DOHH2 (cell line): Measurements from ENCODE around the gene DISC1.

Experiments
- H3F3A ChIP-seq: fragments of 200-600 bp; sonication (generic), shearing (Covaris generic); 2 replicates; pipeline ENCODE4 v1.6.0; 2016; ENCODE audit warnings: antibody characterized with exemption, mild to moderate bottlenecking; ENCODE audit not compliant: control insufficient read depth, insufficient read depth
- H3K27ac ChIP-seq: fragments of 200-600 bp; sonication (generic); 2 replicates; pipeline ENCODE4 v1.5.1; 2014; ENCODE audit warnings: low read depth, mild to moderate bottlenecking, low read length, moderate library complexity
- H3K27me3 ChIP-seq: fragments of 200-600 bp; sonication (generic); 2 replicates; pipeline ENCODE4 v1.6.1; 2014; ENCODE audit warnings: mild to moderate bottlenecking, low read length, mixed read lengths; ENCODE audit not compliant: control insufficient read depth
- H3K36me3 ChIP-seq: fragments of 200-600 bp; sonication (generic); 2 replicates; pipeline ENCODE4 v1.6.1; 2014; ENCODE audit warnings: mild to moderate bottlenecking, low read length, moderate library complexity, mixed read lengths; ENCODE audit not compliant: control insufficient read depth
- H3K4me1 ChIP-seq: fragments of 200-600 bp; sonication (generic); 2 replicates; pipeline ENCODE4 v1.6.1; 2014; ENCODE audit warnings: mild to moderate bottlenecking, low read length, mixed read lengths; ENCODE audit not compliant: control insufficient read depth
- H3K4me2 ChIP-seq: fragments of 200-600 bp; sonication (generic); 2 replicates; pipeline ENCODE4 v1.6.0; 2014; ENCODE audit warnings: mild to moderate bottlenecking, low read length, moderate library complexity
- H3K4me3 ChIP-seq: fragments of 200-600 bp; sonication (generic); 2 replicates; pipeline ENCODE4 v1.5.1; 2014; ENCODE audit warnings: mild to moderate bottlenecking, low read length, mixed read lengths
- H3K79me2 ChIP-seq: fragments of 200-600 bp; sonication (generic); 2 replicates; pipeline ENCODE4 v1.6.1; 2014; ENCODE audit warnings: mild to moderate bottlenecking, low read length, mixed read lengths; ENCODE audit not compliant: control insufficient read depth
- H3K9me2 ChIP-seq: fragments of 200-600 bp; sonication (generic); replicated peaks from 2 replicates; pipeline ENCODE4 v1.6.1; 2014; ENCODE audit warnings: mild to moderate bottlenecking, low read length, mixed read lengths; ENCODE audit not compliant: control insufficient read depth
- H3K9me3 ChIP-seq: fragments of 200-600 bp; sonication (generic); 2 replicates; pipeline ENCODE4 v1.6.1; 2014; ENCODE audit warnings: antibody characterized with exemption, low read length, mixed read lengths; ENCODE audit not compliant: control insufficient read depth, insufficient read depth
- H4K20me1 ChIP-seq: fragments of 200-600 bp; sonication (generic); 2 replicates; pipeline ENCODE4 v1.6.0; 2014; ENCODE audit warnings: low read depth, mild to moderate bottlenecking, antibody characterized with exemption, low read length, moderate library complexity; ENCODE audit not compliant: control insufficient read depth, insufficient read depth
- EZH2phosphoT487 ChIP-seq: fragments of 200-600 bp; sonication (generic); IDR thresholded peaks from 2 replicates; pipeline ENCODE4 v1.6.1; 2017; ENCODE audit warnings: borderline replicate concordance, mild to moderate bottlenecking, antibody characterized with exemption, low read length, moderate library complexity, mixed read lengths
- TF ChIP-seq, protein P1 (sequence below): fragments of 200-600 bp; sonication (generic); IDR thresholded peaks from one replicate; pipeline ENCODE4 v1.5.1; 2014; ENCODE audit warnings: antibody characterized with exemption, mild to moderate bottlenecking, low read depth, low read length; ENCODE audit not compliant: poor library complexity, severe bottlenecking

DISC1 gene

DNA sequence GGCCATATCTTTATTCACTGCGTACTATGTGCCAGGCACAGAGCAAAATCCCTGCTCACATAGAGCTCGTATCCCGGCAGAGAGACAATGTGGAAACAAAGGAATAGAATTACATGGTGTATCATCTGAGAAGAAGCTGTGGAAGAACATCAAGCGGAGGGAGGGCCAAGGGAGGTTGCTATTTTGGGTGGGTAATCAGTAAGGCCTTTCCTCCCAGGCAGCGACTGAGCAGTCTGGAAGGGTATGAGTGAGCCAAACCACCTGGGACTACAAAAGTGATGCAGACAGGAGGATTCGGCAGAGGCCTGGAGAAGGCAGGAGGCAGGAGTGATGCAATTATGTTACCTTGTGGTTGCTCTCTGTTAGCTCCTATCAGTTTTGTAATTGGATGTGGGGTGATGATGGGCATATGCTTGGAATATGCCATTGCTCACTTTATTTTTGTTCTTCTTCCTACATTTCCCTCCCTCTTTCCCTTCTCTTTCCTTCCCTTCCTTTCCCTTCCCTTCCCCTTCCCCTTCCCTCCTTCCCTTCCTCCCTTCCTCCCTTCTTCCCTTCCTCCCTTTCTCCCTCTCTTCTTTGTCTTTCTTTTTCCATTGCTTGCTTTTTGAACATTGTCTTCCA is 172.9 kb downstream of the DISC1 start:
- Histone ChIP-seq H3F3A (no peaks in the 10 kb centered on the region), H3K9me3 (peaks cover 6% of the 10 kb centered on the region; the same call in 1 of the 2 replicates), H3K4me3 (no peak overlapping the region), H3K79me2 (no peaks in the 10 kb centered on the region), H3K4me1 (no peaks in the 10 kb centered on the region), H3K27me3 (no peaks in the 10 kb centered on the region), H3K36me3 (no peaks in the 10 kb centered on the region), H3K9me2 (no peaks in the 10 kb centered on the region), H3K27ac (no peak overlapping the region), H3K4me2 (no peak overlapping the region), H4K20me1 (no peaks in the 10 kb centered on the region)
- TF ChIP-seq, protein P1, sequence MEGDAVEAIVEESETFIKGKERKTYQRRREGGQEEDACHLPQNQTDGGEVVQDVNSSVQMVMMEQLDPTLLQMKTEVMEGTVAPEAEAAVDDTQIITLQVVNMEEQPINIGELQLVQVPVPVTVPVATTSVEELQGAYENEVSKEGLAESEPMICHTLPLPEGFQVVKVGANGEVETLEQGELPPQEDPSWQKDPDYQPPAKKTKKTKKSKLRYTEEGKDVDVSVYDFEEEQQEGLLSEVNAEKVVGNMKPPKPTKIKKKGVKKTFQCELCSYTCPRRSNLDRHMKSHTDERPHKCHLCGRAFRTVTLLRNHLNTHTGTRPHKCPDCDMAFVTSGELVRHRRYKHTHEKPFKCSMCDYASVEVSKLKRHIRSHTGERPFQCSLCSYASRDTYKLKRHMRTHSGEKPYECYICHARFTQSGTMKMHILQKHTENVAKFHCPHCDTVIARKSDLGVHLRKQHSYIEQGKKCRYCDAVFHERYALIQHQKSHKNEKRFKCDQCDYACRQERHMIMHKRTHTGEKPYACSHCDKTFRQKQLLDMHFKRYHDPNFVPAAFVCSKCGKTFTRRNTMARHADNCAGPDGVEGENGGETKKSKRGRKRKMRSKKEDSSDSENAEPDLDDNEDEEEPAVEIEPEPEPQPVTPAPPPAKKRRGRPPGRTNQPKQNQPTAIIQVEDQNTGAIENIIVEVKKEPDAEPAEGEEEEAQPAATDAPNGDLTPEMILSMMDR, result no peak
- TF ChIP-seq EZH2phosphoT487, result no peak

DNA sequence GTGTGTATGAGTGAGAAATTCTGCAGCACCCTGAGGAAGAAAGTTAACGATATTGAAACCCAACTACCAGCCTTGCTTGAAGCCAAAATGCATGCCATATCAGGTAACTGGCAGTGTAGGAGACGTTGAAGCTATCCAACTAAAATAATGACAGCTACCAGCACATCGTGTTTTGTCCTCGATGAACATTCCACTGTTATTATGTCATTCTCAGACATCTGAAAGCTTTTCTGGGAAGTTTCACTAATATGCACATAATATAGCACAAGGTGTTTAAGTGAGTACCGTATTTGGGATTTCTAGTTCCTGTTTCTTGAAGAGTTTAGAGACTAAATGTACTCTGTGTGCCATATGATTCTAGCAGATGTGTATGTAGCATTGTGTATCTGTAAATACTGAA is 173.5 kb downstream of the DISC1 start:
- Histone ChIP-seq H3K27ac (no peak overlapping the region), H4K20me1 (no peaks in the 10 kb centered on the region), H3F3A (no peaks in the 10 kb centered on the region), H3K79me2 (no peaks in the 10 kb centered on the region), H3K4me2 (no peak overlapping the region), H3K4me3 (no peak overlapping the region), H3K9me2 (no peaks in the 10 kb centered on the region), H3K9me3 (peaks cover 6% of the 10 kb centered on the region; the same call in 1 of the 2 replicates), H3K36me3 (no peaks in the 10 kb centered on the region), H3K27me3 (no peaks in the 10 kb centered on the region), H3K4me1 (no peaks in the 10 kb centered on the region)
- no peak for TF ChIP-seq EZH2phosphoT487
- TF ChIP-seq, protein P1, result no peak

DNA sequence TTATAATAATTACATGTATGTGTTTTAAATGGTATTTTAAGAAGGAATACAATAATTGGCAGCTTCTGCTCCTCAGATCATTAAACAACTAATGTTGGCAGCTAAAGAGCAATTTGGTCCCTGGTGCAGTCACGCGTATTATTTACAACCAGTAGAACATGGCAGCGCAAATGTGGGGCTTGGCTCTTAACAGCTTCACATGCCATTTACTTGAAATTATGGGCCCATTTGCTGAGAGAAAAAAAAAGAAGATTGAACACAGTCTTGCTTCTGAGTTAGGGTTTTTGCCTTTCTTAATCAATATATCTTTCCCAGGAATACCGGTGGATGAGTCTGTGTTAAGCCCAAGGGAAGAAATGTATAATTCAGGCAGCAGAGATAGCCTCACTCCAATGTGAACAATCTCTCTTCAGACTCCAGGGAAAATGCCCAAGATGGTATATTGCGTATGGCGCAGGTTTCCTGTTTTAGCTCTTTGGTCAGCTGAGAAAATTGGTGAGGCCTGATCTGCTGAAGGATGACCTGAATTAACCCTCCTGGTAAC is 174.5 kb downstream of the DISC1 start:
- no peaks in the 10 kb centered on the region for H3K9me2 ChIP-seq
- no peak overlapping the region for H3K27ac ChIP-seq
- H3K4me1 ChIP-seq, result no peaks in the 10 kb centered on the region
- TF ChIP-seq, protein P1, result no peak
- no peak for TF ChIP-seq EZH2phosphoT487
- H3K4me3 ChIP-seq, result no peak overlapping the region
- H3K27me3 ChIP-seq, result no peaks in the 10 kb centered on the region
- no peaks in the 10 kb centered on the region for H3F3A ChIP-seq
- H4K20me1 ChIP-seq, result no peaks in the 10 kb centered on the region
- H3K79me2 ChIP-seq, result no peaks in the 10 kb centered on the region
- H3K36me3 ChIP-seq, result no peaks in the 10 kb centered on the region
- H3K9me3 ChIP-seq, result peaks cover 6% of the 10 kb centered on the region; the same call in 1 of the 2 replicates
- H3K4me2 ChIP-seq, result no peak overlapping the region
